WI38 (cell line): ENCODE data around the gene TRIM45.

Experiments used
- H3K4me3 ChIP-seq: 2 replicates; pipeline ENCODE4 v1.5.1; 2011; ENCODE audit warnings: low read depth, mild to moderate bottlenecking, control low read depth, low read length
- CTCF ChIP-seq: IDR thresholded peaks from 2 replicates; pipeline ENCODE4 v1.5.1; 2012; ENCODE audit warnings: low read depth, mild to moderate bottlenecking, control low read depth, low read length

The TRIM45 gene

GRCh38 chr1:117142200-117142599, 20.7 kb upstream of the TRIM45 start:
- no peak overlapping the region for H3K4me3 ChIP-seq
- TF ChIP-seq CTCF, result no peak

GRCh38 chr1:117138561-117138960, 17.0 kb upstream of the TRIM45 start:
- TF ChIP-seq CTCF, result no peak
- no peak overlapping the region for H3K4me3 ChIP-seq

GRCh38 chr1:117138106-117138505, 16.6 kb upstream of the TRIM45 start:
- no peak for TF ChIP-seq CTCF
- no peak overlapping the region for H3K4me3 ChIP-seq

DNA sequence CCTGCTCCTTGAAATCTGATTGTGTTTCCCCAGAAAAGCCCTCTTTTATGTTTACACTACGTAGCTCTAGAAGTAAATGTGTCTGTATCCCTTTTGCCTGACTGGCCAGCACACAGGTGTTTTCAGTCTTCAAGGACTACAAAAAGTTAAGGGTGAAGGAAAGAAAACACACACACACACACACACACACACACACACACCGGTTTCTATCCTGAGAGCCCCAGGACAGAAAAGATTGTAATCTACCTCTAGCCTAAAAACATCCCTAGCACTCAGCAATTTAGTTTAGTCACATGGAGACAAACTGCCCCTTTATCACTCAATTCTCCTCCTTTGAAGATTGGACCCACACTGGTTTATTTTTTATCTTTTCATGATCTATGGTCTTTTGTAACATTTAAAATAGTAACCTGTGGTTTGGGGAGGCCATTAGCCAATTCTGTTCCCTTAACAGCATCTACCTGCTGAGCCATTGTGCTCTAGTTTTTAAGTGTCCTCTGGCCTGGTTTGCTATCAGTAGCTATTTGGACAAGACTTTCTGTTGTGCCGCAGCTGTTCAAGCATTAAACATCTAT, 15.8 kb upstream of the TRIM45 start:
- no peak overlapping the region for H3K4me3 ChIP-seq
- no peak for TF ChIP-seq CTCF

GRCh38 chr1:117136749-117137148, 15.2 kb upstream of the TRIM45 start:
- no peak overlapping the region for H3K4me3 ChIP-seq
- TF ChIP-seq CTCF, result no peak

DNA sequence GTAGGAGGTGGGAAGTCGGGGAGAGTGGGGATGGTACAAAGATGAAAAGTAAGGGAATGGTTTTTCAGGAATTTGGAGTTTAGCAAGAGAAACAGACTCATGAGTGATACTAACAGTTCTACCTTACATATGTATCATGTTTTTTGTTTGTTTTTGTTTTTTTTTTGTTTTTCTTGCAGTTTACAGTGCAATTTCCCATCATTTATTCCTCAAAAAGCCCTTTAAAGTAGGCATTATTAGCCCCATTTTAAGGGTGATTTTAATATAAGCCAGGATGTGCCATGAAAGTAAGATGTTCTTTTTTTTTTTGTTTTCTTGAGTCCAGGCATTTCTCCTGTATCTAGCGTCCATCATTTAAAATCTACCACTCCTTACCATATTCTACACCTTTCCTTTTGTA, 13.8 kb upstream of the TRIM45 start:
- no peak for TF ChIP-seq CTCF
- no peak overlapping the region for H3K4me3 ChIP-seq

GRCh38 chr1:117130526-117130925, 9.0 kb upstream of the TRIM45 start:
- no peak for TF ChIP-seq CTCF
- no peak overlapping the region for H3K4me3 ChIP-seq
